Body of pancreas (tissue), 4 donors: ENCODE results near the gene SREBF1.

ENCODE experiments used
- CTCF ChIP-seq, 7 experiments: fragments of 450-650 bp in 4 of 7; fragments of 200-600 bp in 3 of 7; sonication (generic) in 3 of 7; IDR thresholded peaks; one replicate each; pipeline ENCODE4 v1.5.1; 2016 to 2019; ENCODE audit warnings: antibody characterized with exemption in 7 of 7
- POLR2A ChIP-seq, 3 donors: fragments of 450-650 bp; IDR thresholded peaks; one replicate each; pipeline ENCODE4 v1.6.1; 2016; ENCODE audit warnings: antibody characterized with exemption in 3 of 3, mild to moderate bottlenecking in 2 of 3

DNA sequence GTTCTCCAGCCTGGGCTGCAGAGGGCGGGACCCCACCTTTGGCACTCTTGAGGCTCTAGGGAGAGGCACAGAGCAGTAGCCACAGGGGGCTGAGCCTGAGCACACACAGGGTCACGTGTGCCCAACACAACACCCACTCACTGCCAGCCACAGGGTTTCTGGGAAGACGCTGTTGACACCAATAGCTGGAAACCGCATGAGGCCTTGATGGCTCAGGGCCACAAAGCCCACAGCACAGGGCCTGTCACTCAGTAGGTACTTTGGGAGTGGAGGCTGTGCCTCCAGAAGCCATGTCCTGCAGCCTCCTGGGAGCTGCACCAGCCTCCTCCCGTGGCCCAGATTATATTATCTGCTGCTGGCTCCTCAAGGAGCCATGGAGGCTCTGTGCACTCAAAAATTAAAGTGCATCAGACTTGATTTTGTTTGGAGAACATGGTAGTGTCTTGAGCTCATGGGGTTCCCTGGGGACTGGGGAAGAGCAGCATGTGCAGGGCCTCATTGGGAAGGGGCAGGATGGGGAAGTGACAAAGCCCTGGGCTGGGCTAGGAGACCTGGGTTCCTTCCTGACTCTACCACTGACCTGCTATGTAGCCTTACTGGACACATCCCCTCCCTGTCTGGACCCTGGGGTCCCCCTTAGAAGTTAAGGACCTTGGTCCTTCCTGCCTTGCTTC lies 12.5 kb upstream of the SREBF1 start:
- TF ChIP-seq CTCF (IDR thresholded peaks at IDR 0.05) (no peak), POLR2A (IDR thresholded peaks at IDR 0.05) (no peak)
